Osteoblast (primary cell): ENCODE results near the gene RPL18A. TPM values are rescaled to one million over a fixed set of nuclear protein-coding genes. Genes with fewer than 3 reads are reported as not detected.
A peak's percentile ranks its signal among the peaks of the same experiment; 100 is the strongest.

Source experiments
- DNase-seq: peaks from one replicate; pipeline ENCODE4 v3.0.0; 2011; ENCODE audit warnings: low spot score, mixed read lengths; ENCODE audit not compliant: insufficient read length; ENCODE audit errors: missing footprints
- H2AFZ ChIP-seq: 2 replicates; pipeline ENCODE4 v1.6.0; 2011; ENCODE audit warnings: mild to moderate bottlenecking, low read length
- H3K27ac ChIP-seq: 2 replicates; pipeline ENCODE4 v1.5.1; 2011; ENCODE audit warnings: mild to moderate bottlenecking, low read depth, low read length, moderate library complexity
- H3K27me3 ChIP-seq: 2 replicates; pipeline ENCODE4 v1.6.0; 2012; ENCODE audit warnings: mild to moderate bottlenecking, control low read depth, inconsistent platforms, low read length, moderate library complexity; ENCODE audit not compliant: insufficient read depth
- H3K36me3 ChIP-seq: 2 replicates; pipeline ENCODE4 v1.5.1; 2011; ENCODE audit warnings: mild to moderate bottlenecking, low read length, control low read depth, moderate library complexity; ENCODE audit not compliant: insufficient read depth
- H3K4me1 ChIP-seq: 2 replicates; pipeline ENCODE4 v1.5.1; 2011; ENCODE audit warnings: mild to moderate bottlenecking, low read length, control low read depth, moderate library complexity; ENCODE audit not compliant: insufficient read depth
- H3K4me2 ChIP-seq: 2 replicates; pipeline ENCODE4 v1.6.0; 2011; ENCODE audit warnings: mild to moderate bottlenecking, low read length; ENCODE audit not compliant: insufficient read depth
- H3K4me3 ChIP-seq: fragments of 200-600 bp; sonication (generic); 3 replicates; pipeline ENCODE4 v1.5.1; 2012; ENCODE audit warnings: mild to moderate bottlenecking, low read length, inconsistent platforms; ENCODE audit not compliant: insufficient read depth
- H3K79me2 ChIP-seq: 2 replicates; pipeline ENCODE4 v1.6.0; 2012; ENCODE audit warnings: mild to moderate bottlenecking, low read length, control low read depth, inconsistent platforms; ENCODE audit not compliant: insufficient read depth
- H3K9me3 ChIP-seq: 2 replicates; pipeline ENCODE4 v1.5.1; 2011; ENCODE audit warnings: low read depth, low read length, control low read depth
- H4K20me1 ChIP-seq: 2 replicates; pipeline ENCODE4 v1.6.0; 2012; ENCODE audit warnings: mild to moderate bottlenecking, low read length, control low read depth; ENCODE audit not compliant: insufficient read depth
- total RNA-seq: library from RNA; depleted of rRNA; stranded (reverse); fragments of >200 nt; gene quantifications from 2 replicates; pipeline ENCODE4 v1.2.3, GENCODE V29; 2012
- TF ChIP-seq, protein P1 (sequence below): IDR thresholded peaks from 2 replicates; pipeline ENCODE4 v1.5.1; 2011; ENCODE audit warnings: mild to moderate bottlenecking, low read depth, low read length, moderate library complexity; ENCODE audit errors: extremely low read depth

RPL18A gene
- total RNA-seq, 1 donor, result 869 TPM

DNA sequence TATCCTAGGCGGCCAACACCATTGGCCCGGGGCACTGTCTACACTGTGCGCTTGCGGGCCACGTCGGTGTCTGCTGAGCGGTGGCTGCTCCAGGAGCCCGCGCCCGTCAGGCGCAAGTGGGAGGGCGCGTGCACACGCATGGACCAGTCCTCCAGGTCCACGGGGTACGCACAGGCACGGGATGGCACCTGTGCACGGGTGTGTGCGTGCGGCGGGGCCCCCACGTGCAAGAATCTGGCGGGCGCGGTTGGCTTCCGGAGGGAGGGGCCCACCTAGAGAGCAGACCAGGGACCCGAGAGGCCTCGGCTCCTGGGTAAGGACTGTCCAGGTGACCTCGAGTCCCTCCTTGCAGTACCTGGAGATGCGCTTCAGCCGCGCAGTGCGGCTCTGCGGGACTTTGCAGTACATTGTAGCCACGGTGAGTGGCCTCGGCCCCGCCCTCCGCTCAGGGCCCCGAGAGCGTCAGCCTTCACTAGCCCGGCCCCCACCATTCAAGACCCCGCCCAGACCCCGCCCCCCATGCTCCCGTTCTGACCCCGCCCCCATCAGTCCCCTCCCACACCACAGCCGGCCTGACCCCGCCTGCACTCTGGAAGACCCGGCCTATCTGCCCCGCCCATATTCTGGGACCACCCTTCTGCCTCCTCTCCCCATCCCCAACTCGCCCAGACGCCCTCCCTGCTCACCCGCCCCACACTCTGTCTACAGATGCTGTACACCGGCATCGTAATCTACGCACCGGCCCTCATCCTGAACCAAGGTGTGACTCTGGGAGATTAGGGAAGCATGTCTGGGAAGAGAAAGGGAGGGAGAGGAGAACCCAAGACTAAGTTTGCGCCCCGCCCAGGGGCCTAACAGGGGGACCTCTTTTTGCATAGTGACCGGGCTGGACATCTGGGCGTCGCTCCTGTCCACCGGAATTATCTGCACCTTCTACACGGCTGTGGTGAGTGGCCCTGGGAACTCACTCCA, 14.4 kb downstream of the RPL18A start:
- no peak overlapping the region for H3K27ac ChIP-seq
- no peaks in the 10 kb centered on the region for H3K79me2 ChIP-seq
- no peaks in the 10 kb centered on the region for H4K20me1 ChIP-seq
- peak; percentile 92 for DNase-seq
- peaks cover 49% of the 10 kb centered on the region for H3K27me3 ChIP-seq
- H3K4me1 ChIP-seq, result no peaks in the 10 kb centered on the region
- H3K4me3 ChIP-seq, result no peak overlapping the region
- H3K36me3 ChIP-seq, result no peaks in the 10 kb centered on the region
- no peak overlapping the region for H3K4me2 ChIP-seq
- TF ChIP-seq, protein P1, sequence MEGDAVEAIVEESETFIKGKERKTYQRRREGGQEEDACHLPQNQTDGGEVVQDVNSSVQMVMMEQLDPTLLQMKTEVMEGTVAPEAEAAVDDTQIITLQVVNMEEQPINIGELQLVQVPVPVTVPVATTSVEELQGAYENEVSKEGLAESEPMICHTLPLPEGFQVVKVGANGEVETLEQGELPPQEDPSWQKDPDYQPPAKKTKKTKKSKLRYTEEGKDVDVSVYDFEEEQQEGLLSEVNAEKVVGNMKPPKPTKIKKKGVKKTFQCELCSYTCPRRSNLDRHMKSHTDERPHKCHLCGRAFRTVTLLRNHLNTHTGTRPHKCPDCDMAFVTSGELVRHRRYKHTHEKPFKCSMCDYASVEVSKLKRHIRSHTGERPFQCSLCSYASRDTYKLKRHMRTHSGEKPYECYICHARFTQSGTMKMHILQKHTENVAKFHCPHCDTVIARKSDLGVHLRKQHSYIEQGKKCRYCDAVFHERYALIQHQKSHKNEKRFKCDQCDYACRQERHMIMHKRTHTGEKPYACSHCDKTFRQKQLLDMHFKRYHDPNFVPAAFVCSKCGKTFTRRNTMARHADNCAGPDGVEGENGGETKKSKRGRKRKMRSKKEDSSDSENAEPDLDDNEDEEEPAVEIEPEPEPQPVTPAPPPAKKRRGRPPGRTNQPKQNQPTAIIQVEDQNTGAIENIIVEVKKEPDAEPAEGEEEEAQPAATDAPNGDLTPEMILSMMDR, result no peak
- no peak overlapping the region for H2AFZ ChIP-seq
- no peaks in the 10 kb centered on the region for H3K9me3 ChIP-seq

DNA sequence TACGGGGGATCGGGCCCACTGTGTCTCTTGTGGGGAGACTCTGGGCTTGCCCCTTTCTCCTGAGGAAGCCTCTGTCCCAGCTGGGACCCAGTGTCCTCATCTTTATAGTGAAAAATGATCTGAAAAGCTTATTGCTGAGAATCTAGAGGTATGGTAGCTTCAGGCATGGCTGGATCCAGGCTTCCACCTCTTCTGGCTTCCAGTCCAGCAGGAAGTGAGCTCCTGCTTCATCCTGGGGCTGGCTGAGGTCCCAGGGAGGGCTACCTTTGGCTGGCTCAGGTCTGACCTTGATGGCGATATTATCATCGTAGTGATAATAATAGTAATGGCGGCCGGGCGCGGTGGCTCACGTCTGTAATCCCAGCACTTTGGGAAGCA, 15.0 kb downstream of the RPL18A start:
- TF ChIP-seq, protein P1, result no peak
- peaks cover 44% of the 10 kb centered on the region for H3K27me3 ChIP-seq
- H4K20me1 ChIP-seq, result no peaks in the 10 kb centered on the region

DNA sequence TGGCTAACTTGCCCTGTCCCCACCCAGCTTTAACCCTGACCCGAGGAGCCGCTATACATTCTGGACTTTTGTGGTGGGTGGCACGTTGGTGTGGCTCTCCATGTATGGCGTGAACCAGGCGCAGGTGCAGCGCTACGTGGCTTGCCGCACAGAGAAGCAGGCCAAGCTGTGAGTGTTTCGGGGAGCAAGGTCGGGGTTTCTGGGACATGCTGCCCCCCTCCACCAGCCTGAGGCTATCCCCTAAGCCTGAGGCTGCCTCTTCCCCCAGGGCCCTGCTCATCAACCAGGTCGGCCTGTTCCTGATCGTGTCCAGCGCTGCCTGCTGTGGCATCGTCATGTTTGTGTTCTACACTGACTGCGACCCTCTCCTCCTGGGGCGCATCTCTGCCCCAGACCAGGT, 18.0 kb downstream of the RPL18A start:
- Histone ChIP-seq H3K36me3 (no peaks in the 10 kb centered on the region), H4K20me1 (no peaks in the 10 kb centered on the region), H3K27ac (no peak overlapping the region), H3K27me3 (peaks cover 17% of the 10 kb centered on the region), H3K9me3 (no peaks in the 10 kb centered on the region), H3K4me2 (no peak overlapping the region), H3K4me1 (no peaks in the 10 kb centered on the region), H3K4me3 (no peak overlapping the region), H2AFZ (no peak overlapping the region), H3K79me2 (no peaks in the 10 kb centered on the region)
- no peak for DNase-seq
- TF ChIP-seq, protein P1, result no peak

More for the DNA sequence above, 15.0 kb downstream of the RPL18A start:
- H3K4me1 ChIP-seq, result no peaks in the 10 kb centered on the region
- no peak overlapping the region for H3K4me2 ChIP-seq
- H2AFZ ChIP-seq, result no peak overlapping the region
- no peaks in the 10 kb centered on the region for H3K36me3 ChIP-seq
- H3K79me2 ChIP-seq, result no peaks in the 10 kb centered on the region
- H3K9me3 ChIP-seq, result no peaks in the 10 kb centered on the region
- H3K4me3 ChIP-seq, result no peak overlapping the region
- DNase-seq, result no peak
- no peak overlapping the region for H3K27ac ChIP-seq

DNA sequence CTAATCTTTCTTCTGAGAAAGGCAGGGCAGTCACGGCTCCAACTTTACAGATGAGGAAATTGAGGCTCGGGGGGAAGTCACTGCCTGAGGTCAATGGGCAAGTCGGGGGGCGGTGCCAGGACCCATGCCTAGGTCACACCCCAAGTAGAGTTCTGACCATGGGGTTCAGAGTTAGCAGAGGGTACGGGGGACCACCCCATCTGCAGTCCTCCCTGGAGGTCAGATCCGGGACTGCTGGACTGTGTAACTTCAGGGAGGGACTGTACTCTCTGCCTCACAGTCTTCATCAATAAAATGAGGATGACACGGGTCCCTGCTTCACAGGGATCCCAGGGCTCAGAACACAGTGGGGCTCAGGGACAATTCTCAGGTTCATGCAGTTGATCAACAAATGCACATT, 19.8 kb downstream of the RPL18A start:
- no peaks in the 10 kb centered on the region for H4K20me1 ChIP-seq
- no peak overlapping the region for H3K27ac ChIP-seq
- peak; percentile 60 for DNase-seq
- peaks cover 3% of the 10 kb centered on the region for H3K27me3 ChIP-seq
- TF ChIP-seq, protein P1, result no peak
- no peak overlapping the region for H3K4me2 ChIP-seq
- no peaks in the 10 kb centered on the region for H3K4me1 ChIP-seq
- no peaks in the 10 kb centered on the region for H3K9me3 ChIP-seq
- no peak overlapping the region for H2AFZ ChIP-seq
- no peaks in the 10 kb centered on the region for H3K79me2 ChIP-seq
- no peaks in the 10 kb centered on the region for H3K36me3 ChIP-seq
- H3K4me3 ChIP-seq, result no peak overlapping the region
